Osteoblast (primary cell): ENCODE results near the gene CNOT9. TPM values are rescaled to one million over a fixed set of nuclear protein-coding genes. Genes with fewer than 3 reads are reported as not detected.
A peak's percentile ranks its signal among the peaks of the same experiment; 100 is the strongest.
"Not testable (repeated sequence)": the region's sequence is repeated elsewhere in the genome, so short reads cannot be mapped to it uniquely, and the experiment has no call there.

Experiments
- DNase-seq: peaks from one replicate; pipeline ENCODE4 v3.0.0; 2011; ENCODE audit warnings: low spot score, mixed read lengths; ENCODE audit not compliant: insufficient read length; ENCODE audit errors: missing footprints
- H2AFZ ChIP-seq: 2 replicates; pipeline ENCODE4 v1.6.0; 2011; ENCODE audit warnings: mild to moderate bottlenecking, low read length
- H3K27ac ChIP-seq: 2 replicates; pipeline ENCODE4 v1.5.1; 2011; ENCODE audit warnings: mild to moderate bottlenecking, low read depth, low read length, moderate library complexity
- H3K27me3 ChIP-seq: 2 replicates; pipeline ENCODE4 v1.6.0; 2012; ENCODE audit warnings: mild to moderate bottlenecking, control low read depth, inconsistent platforms, low read length, moderate library complexity; ENCODE audit not compliant: insufficient read depth
- H3K36me3 ChIP-seq: 2 replicates; pipeline ENCODE4 v1.5.1; 2011; ENCODE audit warnings: mild to moderate bottlenecking, low read length, control low read depth, moderate library complexity; ENCODE audit not compliant: insufficient read depth
- H3K4me1 ChIP-seq: 2 replicates; pipeline ENCODE4 v1.5.1; 2011; ENCODE audit warnings: mild to moderate bottlenecking, low read length, control low read depth, moderate library complexity; ENCODE audit not compliant: insufficient read depth
- H3K4me2 ChIP-seq: 2 replicates; pipeline ENCODE4 v1.6.0; 2011; ENCODE audit warnings: mild to moderate bottlenecking, low read length; ENCODE audit not compliant: insufficient read depth
- H3K4me3 ChIP-seq: fragments of 200-600 bp; sonication (generic); 3 replicates; pipeline ENCODE4 v1.5.1; 2012; ENCODE audit warnings: mild to moderate bottlenecking, low read length, inconsistent platforms; ENCODE audit not compliant: insufficient read depth
- H3K79me2 ChIP-seq: 2 replicates; pipeline ENCODE4 v1.6.0; 2012; ENCODE audit warnings: mild to moderate bottlenecking, low read length, control low read depth, inconsistent platforms; ENCODE audit not compliant: insufficient read depth
- H3K9me3 ChIP-seq: 2 replicates; pipeline ENCODE4 v1.5.1; 2011; ENCODE audit warnings: low read depth, low read length, control low read depth
- H4K20me1 ChIP-seq: 2 replicates; pipeline ENCODE4 v1.6.0; 2012; ENCODE audit warnings: mild to moderate bottlenecking, low read length, control low read depth; ENCODE audit not compliant: insufficient read depth
- total RNA-seq: library from RNA; depleted of rRNA; stranded (reverse); fragments of >200 nt; gene quantifications from 2 replicates; pipeline ENCODE4 v1.2.3, GENCODE V29; 2012
- TF ChIP-seq, protein P1 (sequence below): IDR thresholded peaks from 2 replicates; pipeline ENCODE4 v1.5.1; 2011; ENCODE audit warnings: mild to moderate bottlenecking, low read depth, low read length, moderate library complexity; ENCODE audit errors: extremely low read depth

The CNOT9 gene, protein sequence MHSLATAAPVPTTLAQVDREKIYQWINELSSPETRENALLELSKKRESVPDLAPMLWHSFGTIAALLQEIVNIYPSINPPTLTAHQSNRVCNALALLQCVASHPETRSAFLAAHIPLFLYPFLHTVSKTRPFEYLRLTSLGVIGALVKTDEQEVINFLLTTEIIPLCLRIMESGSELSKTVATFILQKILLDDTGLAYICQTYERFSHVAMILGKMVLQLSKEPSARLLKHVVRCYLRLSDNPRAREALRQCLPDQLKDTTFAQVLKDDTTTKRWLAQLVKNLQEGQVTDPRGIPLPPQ
- total RNA-seq = 47.1 and 50.3 TPM in 2 replicates

DNA sequence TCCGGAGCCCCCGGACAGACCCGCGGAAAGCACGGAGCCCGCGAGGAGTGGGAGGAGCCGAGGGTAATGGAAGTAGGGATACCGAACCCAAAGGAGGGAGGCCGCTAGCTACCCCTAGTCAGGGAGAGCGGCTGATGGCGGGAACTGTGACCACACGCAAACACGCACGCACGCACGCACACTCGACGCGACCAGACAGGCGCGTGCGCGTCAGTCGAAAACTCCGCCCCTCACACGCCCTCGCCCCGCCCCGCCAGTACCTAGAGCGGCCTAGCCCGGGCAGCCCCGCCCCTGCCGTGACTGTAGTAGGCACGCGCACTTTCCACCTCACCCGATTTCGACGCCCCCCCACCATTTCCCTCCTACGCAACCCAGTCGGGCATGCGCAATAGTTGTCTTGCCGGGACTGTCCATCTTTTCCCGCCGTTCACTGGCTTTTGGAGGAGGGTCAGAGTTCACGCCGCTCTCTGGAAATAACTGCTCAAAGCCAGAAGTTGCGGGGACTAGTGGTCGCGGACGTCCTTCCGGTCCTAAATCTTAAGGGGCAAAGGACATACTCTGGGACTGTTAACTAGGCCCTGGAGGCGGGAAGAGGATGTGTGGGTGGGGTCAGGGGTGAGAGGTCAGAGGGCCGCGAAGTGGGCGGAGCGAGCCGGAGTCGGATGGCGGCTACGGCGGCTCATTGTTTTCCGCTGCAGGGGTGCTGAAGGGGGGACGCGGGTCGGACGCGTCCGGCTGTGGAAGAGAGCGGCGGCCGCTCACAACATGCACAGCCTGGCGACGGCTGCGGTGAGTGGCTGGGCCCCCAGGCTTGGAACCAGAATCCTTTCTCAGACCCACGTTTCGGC lies at the start of gene CNOT9, which contains the start of gene USP37:
Gene CNOT9, plus strand, starts transcription at position 650 of the 848 bp plus-strand sequence. Its CDS starts 116 bp downstream, at position 766.
Gene USP37, minus strand, starts transcription at position 162 of the 848 bp plus-strand sequence. CDS start 9,698 bp downstream, outside the sequence.
- Histone ChIP-seq H3K27me3 (no peaks in the 10 kb centered on the region), H3K27ac (peak within 1 kb of the TSS; percentile 98), H3K4me2 (peak within 1 kb of the TSS; percentile 93), H3K79me2 (peaks cover 97% of the 10 kb centered on the region), H3K36me3 (peaks cover 6% of the 10 kb centered on the region), H3K4me3 (peak within 1 kb of the TSS; percentile 94), H3K9me3 (no peaks in the 10 kb centered on the region), H4K20me1 (peaks cover 9% of the 10 kb centered on the region), H2AFZ (peak within 1 kb of the TSS; percentile 96), H3K4me1 (peaks cover 31% of the 10 kb centered on the region)
- TF ChIP-seq, protein P1, sequence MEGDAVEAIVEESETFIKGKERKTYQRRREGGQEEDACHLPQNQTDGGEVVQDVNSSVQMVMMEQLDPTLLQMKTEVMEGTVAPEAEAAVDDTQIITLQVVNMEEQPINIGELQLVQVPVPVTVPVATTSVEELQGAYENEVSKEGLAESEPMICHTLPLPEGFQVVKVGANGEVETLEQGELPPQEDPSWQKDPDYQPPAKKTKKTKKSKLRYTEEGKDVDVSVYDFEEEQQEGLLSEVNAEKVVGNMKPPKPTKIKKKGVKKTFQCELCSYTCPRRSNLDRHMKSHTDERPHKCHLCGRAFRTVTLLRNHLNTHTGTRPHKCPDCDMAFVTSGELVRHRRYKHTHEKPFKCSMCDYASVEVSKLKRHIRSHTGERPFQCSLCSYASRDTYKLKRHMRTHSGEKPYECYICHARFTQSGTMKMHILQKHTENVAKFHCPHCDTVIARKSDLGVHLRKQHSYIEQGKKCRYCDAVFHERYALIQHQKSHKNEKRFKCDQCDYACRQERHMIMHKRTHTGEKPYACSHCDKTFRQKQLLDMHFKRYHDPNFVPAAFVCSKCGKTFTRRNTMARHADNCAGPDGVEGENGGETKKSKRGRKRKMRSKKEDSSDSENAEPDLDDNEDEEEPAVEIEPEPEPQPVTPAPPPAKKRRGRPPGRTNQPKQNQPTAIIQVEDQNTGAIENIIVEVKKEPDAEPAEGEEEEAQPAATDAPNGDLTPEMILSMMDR = no peak
- peak; percentile 95 for DNase-seq

DNA sequence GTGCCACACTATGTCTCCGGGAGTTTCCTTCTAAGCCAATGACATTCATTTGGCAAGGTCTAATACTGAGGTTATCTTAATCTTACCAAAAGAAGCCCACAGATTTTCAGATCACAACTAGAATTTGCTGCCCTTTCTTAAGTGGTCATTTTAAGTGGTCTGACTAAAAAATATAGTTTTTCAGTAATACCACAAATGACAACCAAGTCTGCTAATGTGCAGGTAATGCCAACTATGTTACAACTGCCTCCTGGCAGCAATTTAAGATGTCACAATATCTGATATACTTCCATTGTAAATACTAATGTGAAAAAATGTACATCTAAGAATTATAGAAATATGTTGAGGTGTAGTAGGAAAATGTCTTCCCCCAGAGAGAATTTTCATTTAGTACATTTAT lies 49.8 kb upstream of the CNOT9 start:
- H3K4me1 ChIP-seq = no peaks in the 10 kb centered on the region
- H2AFZ ChIP-seq = no peak overlapping the region
- H3K27ac ChIP-seq = no peak overlapping the region
- DNase-seq = peak; percentile 56
- TF ChIP-seq, protein P1 = no peak
- no peaks in the 10 kb centered on the region for H3K27me3 ChIP-seq
- H3K4me2 ChIP-seq = no peak overlapping the region
- H4K20me1 ChIP-seq = no peaks in the 10 kb centered on the region
- H3K9me3 ChIP-seq = no peaks in the 10 kb centered on the region
- no peaks in the 10 kb centered on the region for H3K36me3 ChIP-seq
- H3K4me3 ChIP-seq = no peak overlapping the region
- H3K79me2 ChIP-seq = peaks cover 2% of the 10 kb centered on the region

DNA sequence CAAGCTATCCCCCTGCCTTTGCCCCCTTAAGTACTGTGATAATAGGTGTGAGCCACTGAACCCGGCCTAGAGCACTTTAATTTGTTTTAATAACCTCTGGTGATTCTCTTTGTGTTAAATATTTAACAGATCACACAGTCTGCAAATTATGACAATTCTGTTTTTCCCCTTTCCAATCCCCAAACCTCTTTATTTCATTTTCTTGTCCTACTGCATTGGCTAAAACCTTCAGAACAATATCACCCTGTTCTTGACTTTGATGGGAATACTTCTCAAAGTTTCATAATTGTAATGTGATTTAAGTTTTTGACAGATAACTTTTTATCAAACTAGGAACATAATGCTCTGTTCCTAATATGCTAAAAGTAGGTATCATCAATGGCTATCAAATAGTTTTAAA lies 45.0 kb upstream of the CNOT9 start:
- TF ChIP-seq, protein P1 = no peak
- Histone ChIP-seq H3K4me3 (no peak overlapping the region), H3K36me3 (peaks cover 13% of the 10 kb centered on the region), H3K27me3 (no peaks in the 10 kb centered on the region), H3K79me2 (no peaks in the 10 kb centered on the region), H3K27ac (no peak overlapping the region), H3K9me3 (no peaks in the 10 kb centered on the region), H3K4me2 (no peak overlapping the region), H3K4me1 (no peaks in the 10 kb centered on the region), H2AFZ (no peak overlapping the region), H4K20me1 (no peaks in the 10 kb centered on the region)
- no peak for DNase-seq

DNA sequence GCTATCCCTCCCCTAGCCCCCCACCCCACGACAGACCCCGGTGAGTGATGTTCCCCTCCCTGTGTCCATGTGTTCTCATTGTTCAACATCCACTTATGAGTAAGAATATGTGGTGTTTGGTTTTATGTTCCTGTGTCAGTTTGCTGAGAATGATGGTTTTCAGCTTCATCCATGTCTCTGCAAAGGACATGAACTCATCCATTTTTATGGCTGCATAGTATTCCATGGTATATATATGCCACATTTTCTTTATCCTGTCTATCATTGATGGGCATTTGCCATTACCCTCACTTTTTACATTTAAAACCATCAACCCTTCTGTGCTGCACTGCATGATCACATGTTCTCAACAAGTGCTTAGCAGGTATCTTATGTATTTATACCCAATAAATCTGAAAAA lies 40.2 kb upstream of the CNOT9 start:
- H3K4me2 ChIP-seq, H3K9me3 ChIP-seq, H4K20me1 ChIP-seq, H3K4me1 ChIP-seq, DNase-seq, H3K27me3 ChIP-seq, H3K79me2 ChIP-seq, H2AFZ ChIP-seq, H3K4me3 ChIP-seq, H3K27ac ChIP-seq: not testable (repeated sequence)
- peaks cover 35% of the 10 kb centered on the region for H3K36me3 ChIP-seq
